SW 1271 (cell line): ENCODE results near the gene LRRC25.

Source experiments
- DNase-seq, 2 experiments: peaks; one replicate each; lab custom pipeline; 2025; lab: John Stamatoyannopoulos, UW

Gene LRRC25

DNA sequence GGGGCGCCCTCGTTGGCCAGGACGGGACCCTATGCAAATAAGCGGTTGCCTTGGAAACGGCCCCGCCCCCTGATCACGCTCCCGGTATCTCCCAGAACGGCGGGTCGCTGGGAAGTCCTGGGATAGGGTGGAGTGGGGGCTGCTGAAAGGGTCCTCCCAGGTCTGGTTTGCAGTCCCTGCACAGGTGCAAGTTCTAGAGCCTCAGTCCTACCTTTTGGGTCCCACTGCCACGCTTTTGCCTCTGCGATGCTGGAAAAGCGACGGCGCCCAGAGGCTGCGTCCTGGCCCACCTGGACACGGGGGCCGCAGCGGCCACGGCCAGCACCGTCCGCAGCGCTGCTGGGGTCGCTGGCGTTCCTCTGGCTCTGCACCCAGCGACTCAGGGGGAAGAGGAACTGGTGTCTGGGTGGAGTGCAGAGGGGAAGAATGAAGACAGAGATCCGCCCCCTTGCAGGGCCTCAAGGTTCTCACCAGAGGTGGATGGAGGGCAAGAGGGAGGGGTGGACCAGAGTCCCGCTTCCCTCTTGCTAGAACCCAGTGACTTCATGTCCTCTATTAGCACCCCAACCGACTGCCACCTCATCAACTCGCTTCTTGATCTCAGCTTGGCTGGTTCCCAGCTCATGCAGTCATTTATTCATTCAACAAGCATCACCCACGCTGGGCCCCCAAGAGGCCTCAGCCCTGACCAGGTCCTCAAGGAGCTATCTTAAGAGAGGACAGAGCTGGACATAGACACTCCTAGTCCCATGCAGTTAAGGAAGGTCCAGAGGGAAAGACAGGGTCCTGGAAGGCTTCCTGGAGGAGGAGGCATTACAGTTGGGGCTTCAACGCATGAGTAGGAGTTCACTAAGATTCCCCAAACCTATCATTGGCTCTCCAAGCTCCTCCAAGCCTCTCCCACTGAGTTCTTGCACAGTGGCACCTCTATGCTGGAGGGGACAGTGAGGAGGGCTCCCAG, at the start of gene LRRC25:
Gene LRRC25 (minus strand): TSS at position 381 of the 961 bp plus-strand sequence. CDS start 659 bp downstream, outside the sequence.
- no peak for DNase-seq

- DNase-seq = no peak
These were observed 49.5 kb upstream of the LRRC25 start for GRCh38 chr19:18446811-18447359.

DNA sequence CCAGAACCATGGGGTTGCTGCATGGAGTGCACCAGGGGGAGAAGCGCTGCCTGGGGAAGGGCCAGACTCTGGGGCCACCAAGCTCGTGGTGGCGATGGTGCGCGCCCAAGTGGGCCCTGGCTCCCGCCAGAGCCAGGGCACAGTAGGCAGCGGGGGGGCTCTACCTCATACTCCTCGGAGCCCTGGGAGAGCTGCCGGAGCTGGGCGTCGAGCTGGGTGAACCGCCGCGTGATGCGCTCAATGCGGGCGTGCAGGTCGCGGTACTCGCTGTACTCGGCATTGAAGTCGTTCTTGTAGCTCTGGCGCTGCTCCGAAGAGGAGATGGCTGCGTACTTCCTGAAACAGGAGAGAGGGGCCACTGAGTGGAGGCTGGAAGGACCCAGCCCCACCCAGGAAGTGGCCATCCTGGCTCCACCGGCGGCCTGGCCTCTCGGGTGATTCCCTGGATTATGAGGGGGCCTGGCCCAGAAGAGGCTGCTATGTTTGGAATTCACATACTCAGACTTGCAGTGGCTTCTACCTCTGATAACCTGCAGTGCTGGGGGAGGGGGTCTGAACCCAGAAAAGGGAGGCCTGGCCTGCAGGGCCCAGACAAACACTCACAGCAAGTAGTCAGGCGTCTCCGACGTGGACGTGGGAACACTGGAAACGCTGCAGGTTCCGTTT, 48.9 kb upstream of the LRRC25 start:
- no peak for DNase-seq

- DNase-seq = no peak
These were observed 48.0 kb upstream of the LRRC25 start for GRCh38 chr19:18445262-18445948.

DNA sequence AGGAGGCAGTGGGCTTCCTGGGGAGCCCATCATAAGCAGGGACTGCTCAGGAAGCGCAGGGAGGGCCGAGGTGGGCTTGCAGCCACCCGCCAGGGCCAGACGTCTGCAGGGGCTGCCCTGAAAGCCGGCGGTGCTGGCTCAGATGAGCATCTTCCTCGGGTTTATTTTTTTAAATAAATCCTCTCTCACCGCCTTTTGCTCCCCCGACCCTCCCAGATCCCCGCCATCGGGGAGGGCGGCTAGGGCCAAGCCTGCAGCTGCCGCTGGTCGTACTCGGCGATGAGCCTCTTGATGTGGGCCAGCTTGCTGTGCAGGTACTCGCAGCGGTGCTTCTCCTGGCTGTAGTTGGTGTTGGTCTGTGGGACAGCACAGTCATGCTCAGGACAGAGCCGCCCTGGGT, 47.1 kb upstream of the LRRC25 start:
- DNase-seq = no peak

DNA sequence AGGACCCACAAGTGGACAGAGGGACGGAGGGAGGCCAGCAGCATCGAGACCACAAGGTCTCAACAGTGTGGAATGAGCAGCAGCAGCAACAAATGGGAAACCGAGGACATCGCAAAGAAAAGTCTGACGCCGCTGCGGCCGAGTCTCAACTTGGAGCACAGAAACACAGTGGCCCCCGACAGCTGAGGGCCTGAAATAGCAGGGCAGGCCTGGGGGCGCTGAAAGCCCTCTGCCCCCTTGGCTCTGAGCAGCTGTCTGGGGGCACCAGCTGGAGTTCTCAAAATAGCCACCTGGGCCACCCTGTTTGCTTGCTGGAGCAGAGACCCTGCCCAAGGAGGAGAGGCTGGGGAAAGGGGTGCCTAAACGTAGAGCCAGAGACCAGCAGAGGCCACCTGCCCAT, 46.4 kb upstream of the LRRC25 start:
- no peak for DNase-seq

GRCh38 chr19:18443406-18443805, 46.0 kb upstream of the LRRC25 start:
- DNase-seq = no peak

- DNase-seq = no peak
These were observed 45.5 kb upstream of the LRRC25 start for GRCh38 chr19:18442941-18443340.

DNA sequence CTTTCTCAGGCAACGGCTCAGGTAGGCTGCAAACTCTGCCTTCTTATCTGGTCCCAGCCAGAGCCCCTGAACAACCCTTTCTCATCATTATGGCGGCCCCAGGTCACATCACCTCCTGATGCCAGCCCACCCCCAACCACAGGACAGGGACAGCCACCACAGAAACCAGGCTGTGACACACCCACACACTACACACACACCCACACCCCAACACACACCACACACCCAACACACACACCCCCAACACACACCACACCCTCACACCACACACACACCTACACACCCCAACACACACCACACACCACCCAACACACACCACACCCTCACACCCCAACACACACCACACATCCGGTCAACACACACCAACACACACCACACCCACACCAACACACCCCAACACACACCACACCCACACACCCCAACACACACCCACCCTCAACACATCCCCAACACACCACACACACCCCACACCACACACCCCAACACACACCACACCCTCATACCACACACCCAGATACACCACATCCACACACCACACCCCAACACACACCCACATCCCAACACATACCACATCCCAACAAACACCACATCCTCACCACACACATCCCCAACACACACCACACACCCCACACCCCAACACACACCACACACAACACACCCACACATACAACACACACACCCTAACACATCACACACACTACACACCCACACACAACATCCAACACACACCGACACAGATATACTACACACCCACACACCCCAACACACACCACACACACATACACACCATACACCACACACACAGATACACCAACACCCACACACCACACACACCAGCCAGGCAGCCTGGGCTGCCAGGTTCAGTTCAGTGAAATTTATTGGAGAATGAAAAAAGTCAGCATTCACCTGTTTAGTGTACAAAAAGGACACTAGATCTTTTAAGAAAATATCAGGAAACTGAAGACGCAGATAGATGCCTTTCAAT, 44.7 kb upstream of the LRRC25 start:
- no peak for DNase-seq

DNA sequence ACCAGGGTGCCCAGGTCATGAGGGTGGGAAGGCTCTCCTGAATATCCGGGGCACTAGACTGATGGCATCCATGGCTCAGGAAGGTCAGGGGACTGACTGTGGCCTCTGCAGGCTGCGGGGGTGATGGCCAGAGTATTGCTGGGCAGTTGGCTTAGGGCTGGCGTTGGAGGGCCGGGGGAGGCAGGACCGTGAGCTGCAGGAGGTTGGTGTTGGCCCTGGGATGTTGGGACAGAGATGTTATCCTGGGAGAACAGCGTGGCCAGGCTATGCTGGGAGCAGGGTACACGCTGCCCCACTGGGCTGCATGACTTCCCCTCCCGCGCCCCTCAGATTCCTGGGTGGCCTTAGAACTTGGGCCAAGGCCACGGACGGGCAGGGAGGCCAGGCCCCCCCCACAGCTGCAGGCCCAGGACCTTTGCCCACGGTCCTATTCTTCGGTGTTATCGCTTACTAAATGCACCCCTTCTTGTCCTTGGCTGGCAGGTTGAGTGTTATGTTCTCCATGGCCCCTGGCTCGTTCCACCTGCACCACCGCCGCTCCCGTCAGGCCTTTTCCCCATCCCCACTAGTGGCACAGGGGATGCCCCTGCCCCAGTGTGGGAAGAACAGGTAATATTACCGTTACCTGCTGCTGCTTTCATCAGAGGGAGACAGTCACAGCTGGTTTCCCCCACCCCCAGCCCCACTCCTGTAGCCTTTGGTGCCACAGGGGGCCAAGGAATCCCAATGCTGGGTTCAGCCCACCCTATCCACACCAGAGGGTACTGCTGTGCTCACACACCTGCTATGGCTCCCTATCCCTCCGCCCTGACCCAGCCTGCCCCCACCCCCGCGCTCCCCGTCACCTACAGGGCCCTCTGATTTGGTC, 43.7 kb upstream of the LRRC25 start:
- no peak for DNase-seq

DNA sequence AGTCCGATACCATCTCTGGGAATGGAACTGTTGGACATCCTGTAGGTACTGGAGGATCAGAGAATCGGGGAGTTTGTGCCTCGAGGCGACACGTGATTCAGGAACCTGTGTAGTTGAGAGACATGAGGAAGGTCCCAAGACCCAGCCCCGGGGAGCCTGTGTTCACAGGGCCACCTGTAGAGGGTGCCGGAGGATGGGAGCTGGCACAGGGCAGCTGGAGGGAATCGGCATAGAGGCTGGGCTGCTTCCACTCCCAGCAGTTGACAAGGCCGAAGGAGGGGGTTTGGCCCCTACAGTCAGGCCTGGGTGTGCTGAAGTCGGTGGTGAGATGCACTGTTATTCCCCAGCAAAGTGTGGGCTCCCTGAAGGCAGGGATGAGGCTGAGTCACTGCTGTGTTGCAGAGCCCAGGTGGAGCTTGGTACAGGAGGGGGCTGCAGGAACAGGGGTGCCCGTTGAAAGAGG, 43.0 kb upstream of the LRRC25 start:
- DNase-seq = peak; percentile 36 to 41

DNA sequence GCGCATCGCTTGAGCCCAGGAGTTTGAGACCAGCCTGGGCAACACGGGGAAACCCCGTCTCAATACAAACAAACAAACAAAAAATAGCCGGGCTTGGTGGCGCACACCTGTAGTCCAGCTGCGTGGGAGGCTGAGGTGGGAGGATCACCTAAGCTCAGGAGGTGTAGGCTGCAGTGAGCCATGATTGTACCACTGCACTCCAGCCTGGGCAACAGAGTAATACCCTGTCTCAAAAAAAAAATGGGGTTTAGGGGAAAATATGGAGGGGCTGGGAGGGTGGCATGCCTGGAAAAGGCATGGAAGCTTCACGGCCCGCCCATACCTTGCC, 42.5 kb upstream of the LRRC25 start:
- DNase-seq = no peak

GRCh38 chr19:18439025-18439909, 41.8 kb upstream of the LRRC25 start:
- DNase-seq = peak in 1 of 2 experiments; percentile 23

DNA sequence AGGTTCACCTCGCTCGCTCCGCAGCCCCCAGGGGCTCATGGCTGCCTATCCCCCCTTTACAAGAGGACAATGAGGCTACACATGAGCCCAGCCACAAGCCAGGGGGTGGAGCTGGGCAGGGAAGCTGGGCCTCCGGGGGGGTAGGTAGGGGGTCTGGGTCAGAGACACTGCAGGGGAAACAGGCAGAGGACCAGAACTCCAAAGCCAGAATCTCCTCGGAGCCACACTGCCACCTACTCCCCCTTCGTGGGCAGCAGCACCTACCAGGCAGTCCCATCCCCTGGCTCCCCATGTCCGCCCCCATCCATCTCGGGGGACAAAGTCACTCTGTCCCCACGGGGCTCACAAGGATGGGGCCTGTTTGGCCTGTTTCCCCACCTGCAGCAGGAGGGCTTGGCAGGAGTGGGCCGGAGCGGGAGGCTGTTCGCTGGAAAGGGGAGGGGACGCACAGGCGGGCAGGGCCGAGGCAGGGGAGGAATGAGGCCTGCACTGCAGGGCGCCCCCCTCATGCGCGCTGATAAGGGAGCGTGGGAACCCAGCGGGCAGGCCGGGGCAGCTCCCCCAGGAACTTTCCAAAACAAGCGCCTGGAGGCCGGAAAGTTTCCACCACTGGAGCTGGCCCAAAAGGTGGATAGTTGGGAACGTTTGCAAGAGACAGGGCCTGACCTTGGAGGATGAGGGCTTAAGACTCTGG, 41.1 kb upstream of the LRRC25 start:
- no peak for DNase-seq

DNA sequence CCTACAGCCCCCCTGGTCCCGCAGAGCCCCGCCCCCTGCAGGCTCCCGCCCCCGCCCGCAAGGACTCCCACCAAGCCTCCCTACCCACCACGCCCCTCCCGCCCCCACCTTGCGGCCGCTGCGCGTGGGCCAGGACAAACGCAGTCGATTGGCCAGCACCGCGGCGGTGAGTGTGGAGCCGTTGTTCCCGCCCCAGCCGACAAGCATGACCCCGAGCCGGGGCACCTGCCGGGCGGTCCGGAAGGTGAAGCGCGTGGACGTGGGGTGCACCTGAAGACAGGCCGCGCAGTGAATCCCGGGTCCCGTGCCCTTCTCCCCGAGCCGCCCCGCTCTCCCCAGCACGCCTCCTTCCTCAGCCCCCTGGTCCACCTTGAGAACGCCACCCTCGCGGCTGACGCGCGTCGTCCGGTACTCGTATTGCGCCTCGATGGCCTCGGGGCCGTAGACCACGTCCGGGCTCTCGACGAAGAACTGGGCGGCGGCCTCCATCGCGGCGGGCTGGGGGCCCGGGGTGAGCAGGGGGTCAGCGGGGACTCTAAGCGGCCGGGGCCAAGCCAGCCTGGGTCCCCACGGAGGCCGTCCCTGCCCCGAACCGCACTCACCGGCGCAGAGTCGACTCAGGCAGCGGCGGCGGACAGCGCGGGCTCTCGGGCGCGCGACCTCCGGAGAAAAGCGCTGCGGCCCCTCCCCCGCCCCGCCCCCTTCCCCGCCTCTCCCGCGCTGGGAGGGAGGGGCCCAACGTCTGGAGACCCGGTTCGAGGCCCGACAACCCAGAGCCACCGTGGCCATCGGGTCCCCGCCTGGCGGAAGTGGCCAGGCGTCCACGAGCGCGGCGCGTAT, 40.3 kb upstream of the LRRC25 start, which contains the start of gene ISYNA1:
Gene ISYNA1 (minus strand): TSS at position 643 of the 840 bp plus-strand sequence. CDS start 154 bp downstream, at position 489.
- DNase-seq = peak; percentile 61 to 84

- DNase-seq = peak; percentile 80 to 90
These were observed 39.5 kb upstream of the LRRC25 start for GRCh38 chr19:18436671-18437490.
